Measurements from ENCODE around the gene SLC22A16. TPM values are rescaled to one million over a fixed set of nuclear protein-coding genes. Genes with fewer than 3 reads are reported as not detected.
"Not testable (repeated sequence)": the region's sequence is repeated elsewhere in the genome, so short reads cannot be mapped to it uniquely, and the experiment has no call there.

The SLC22A16 gene
- total RNA-seq, 4 donors from 2014 or later: not detected

DNA sequence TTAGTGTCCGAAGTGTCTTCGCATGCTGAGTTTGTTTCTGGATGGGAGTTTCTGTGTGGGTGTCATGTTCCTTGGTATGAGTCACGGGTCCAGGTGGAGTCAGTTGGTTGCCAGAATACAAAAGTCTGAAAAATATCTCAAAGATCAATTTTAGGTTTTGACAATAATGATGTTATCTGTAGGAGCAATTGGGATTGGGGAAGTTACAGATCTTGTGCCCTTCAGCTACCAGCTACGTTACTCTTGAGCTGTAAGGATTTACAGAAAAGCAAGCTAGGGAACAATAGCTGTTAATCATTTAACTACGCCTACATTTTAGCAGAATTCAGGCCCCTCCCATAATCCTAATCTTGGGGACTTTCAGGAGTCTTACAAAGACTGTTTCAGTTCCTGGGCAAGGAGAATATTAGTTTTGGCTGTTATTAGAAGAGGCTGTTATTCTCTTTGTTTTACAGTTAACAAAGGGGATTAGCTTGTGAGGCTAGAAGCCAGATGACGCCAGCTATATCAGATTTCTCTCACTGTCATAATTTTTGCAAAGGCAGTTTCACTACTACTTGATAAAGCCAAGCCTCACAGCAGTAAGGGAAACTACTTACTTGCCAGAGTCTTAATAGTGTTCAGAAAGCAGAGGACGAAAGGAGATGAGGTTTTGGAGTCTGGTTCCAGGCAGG is 15.4 kb upstream of the SLC22A16 start:
- Histone ChIP-seq H3K36me3 (no peaks in the 10 kb centered on the region), H3K27ac (no peak overlapping the region), H3K4me3 (no peak overlapping the region), H3K9me3 (no peaks in the 10 kb centered on the region), H3K27me3 (no peaks in the 10 kb centered on the region), H3K4me1 (no peaks in the 10 kb centered on the region)
- in situ Hi-C loops (cut with MboI; ENCODE audit: low sequenced_read_pairs in 4 of 4) (no loop called here), intact Hi-C loops (cut with DNase I; ENCODE audit: low total_unique reads) (no loop called here)
- DNase-seq (no peak), ATAC-seq (no peak)
- TF ChIP-seq, protein P1, sequence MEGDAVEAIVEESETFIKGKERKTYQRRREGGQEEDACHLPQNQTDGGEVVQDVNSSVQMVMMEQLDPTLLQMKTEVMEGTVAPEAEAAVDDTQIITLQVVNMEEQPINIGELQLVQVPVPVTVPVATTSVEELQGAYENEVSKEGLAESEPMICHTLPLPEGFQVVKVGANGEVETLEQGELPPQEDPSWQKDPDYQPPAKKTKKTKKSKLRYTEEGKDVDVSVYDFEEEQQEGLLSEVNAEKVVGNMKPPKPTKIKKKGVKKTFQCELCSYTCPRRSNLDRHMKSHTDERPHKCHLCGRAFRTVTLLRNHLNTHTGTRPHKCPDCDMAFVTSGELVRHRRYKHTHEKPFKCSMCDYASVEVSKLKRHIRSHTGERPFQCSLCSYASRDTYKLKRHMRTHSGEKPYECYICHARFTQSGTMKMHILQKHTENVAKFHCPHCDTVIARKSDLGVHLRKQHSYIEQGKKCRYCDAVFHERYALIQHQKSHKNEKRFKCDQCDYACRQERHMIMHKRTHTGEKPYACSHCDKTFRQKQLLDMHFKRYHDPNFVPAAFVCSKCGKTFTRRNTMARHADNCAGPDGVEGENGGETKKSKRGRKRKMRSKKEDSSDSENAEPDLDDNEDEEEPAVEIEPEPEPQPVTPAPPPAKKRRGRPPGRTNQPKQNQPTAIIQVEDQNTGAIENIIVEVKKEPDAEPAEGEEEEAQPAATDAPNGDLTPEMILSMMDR (IDR thresholded peaks at IDR 0.05 in 4 of 5, conservative IDR thresholded peaks at IDR 0.05 in 1 of 5): no peak
- TF ChIP-seq POLR2A (IDR thresholded peaks at IDR 0.05): no peak

DNA sequence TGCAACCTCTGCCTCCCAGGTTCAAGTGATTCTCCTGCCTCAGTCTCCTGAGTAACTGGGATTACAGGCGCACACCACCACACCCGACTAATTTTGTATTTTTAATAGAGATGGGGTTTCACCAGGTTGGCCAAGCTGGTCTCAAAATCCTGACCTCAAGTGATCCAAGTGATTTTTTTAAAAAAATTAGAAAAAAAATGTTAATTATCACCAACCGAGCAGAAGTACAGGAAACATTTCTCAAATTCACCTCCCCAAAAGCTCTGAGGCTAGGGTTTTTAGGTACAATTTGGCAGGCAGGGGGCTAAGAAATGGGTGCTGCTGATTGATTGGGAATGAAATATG is 14.9 kb upstream of the SLC22A16 start:
- no peaks in the 10 kb centered on the region for H3K36me3 ChIP-seq
- no peaks in the 10 kb centered on the region for H3K9me3 ChIP-seq
- TF ChIP-seq, protein P1 (IDR thresholded peaks at IDR 0.05 in 4 of 5, conservative IDR thresholded peaks at IDR 0.05 in 1 of 5): no peak
- no peak for TF ChIP-seq POLR2A (IDR thresholded peaks at IDR 0.05)
- no peak overlapping the region for H3K27ac ChIP-seq
- intact Hi-C loops (cut with DNase I; ENCODE audit: low total_unique reads): no loop called here
- DNase-seq (no peak), ATAC-seq (no peak)
- H3K27me3 ChIP-seq: no peaks in the 10 kb centered on the region
- in situ Hi-C loops (cut with MboI; ENCODE audit: low sequenced_read_pairs in 4 of 4): no loop called here
- H3K4me3 ChIP-seq: no peak overlapping the region
- no peaks in the 10 kb centered on the region for H3K4me1 ChIP-seq

DNA sequence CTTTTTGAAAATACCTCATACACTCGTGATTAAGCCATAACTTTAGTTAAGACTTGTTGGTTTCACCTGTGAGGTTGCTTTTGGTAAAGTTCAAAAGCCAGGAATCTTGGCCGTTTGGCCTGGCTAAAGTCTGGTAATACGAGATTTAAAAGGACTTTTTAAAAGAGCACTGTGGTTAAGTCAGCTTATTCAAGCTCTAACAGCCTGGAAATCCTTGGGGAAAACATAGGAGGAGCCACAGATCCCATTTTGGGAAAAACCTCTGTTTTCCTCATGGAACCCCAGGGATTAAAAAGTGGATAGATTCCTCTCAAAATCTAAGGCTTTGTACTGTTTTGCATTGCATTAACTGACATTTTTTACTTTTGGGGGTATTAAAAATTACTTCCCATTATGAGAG is 13.7 kb upstream of the SLC22A16 start:
- no peaks in the 10 kb centered on the region for H3K4me1 ChIP-seq
- TF ChIP-seq, protein P1 (IDR thresholded peaks at IDR 0.05 in 4 of 5, conservative IDR thresholded peaks at IDR 0.05 in 1 of 5): no peak
- TF ChIP-seq POLR2A (IDR thresholded peaks at IDR 0.05): no peak
- DNase-seq (no peak), ATAC-seq (no peak)
- no peaks in the 10 kb centered on the region for H3K36me3 ChIP-seq
- no peaks in the 10 kb centered on the region for H3K27me3 ChIP-seq
- intact Hi-C loops (cut with DNase I; ENCODE audit: low total_unique reads): no loop called here
- H3K4me3 ChIP-seq: no peak overlapping the region
- in situ Hi-C loops (cut with MboI; ENCODE audit: low sequenced_read_pairs in 4 of 4): no loop called here
- no peak overlapping the region for H3K27ac ChIP-seq
- H3K9me3 ChIP-seq: no peaks in the 10 kb centered on the region

DNA sequence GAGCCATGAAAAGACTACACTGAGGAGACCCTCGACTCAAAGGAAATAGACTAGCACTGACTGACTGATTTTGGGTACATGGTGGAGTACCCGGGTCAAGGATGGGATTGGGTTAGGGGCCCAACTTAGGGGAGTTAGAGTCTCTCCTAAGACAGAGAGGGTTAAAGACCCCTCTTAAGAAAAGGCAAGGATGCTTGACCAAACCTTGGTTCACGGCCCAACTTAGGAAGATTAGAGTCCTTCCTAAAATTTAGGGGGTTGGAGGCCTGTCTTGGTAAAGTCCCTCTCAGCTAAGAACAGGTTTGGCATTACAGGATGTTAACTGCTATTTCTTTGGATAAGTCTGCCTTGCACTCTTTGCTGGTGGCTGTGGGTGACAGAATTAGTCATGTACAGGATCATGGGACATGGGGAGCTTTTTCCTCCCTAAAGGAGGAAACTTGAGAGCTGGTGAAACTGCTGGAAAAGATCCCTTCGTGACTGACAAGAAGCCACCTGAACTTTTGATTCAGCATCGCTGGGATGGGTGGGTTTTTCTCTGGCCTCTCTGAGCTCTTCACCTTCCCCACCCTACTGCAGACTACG is 12.3 kb upstream of the SLC22A16 start:
- Histone ChIP-seq H3K36me3 (no peaks in the 10 kb centered on the region), H3K27me3 (no peaks in the 10 kb centered on the region), H3K27ac (no peak overlapping the region), H3K9me3 (no peaks in the 10 kb centered on the region), H3K4me1 (no peaks in the 10 kb centered on the region), H3K4me3 (no peak overlapping the region)
- DNase-seq: no peak
- in situ Hi-C loops (cut with MboI; ENCODE audit: low sequenced_read_pairs in 4 of 4) (no loop called here), intact Hi-C loops (cut with DNase I; ENCODE audit: low total_unique reads) (no loop called here)
- no peak for TF ChIP-seq POLR2A (IDR thresholded peaks at IDR 0.05)
- TF ChIP-seq, protein P1 (IDR thresholded peaks at IDR 0.05 in 4 of 5, conservative IDR thresholded peaks at IDR 0.05 in 1 of 5): no peak
- ATAC-seq: no peak

DNA sequence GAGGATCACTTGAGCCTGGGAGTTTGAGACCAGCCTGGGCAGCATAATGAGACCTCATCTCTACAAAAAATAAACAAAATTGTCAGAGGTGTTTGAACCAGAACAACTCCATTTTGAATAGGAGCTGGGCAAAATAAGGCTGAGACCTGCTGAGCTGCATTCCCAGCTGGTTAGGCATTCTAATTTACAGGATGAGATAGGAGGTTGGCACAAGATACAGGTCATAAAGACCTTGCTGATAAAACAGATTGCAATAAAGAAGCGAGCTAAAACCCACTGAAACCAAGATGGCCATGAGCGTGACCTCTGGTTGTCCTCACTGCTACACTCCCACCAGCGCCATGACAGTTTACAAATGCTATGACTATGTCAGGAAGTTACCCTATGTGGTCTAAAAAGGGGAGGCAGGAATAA is 11.6 kb upstream of the SLC22A16 start:
- intact Hi-C loops (cut with DNase I; ENCODE audit: low total_unique reads); DNase-seq; H3K27me3 ChIP-seq; in situ Hi-C loops (cut with MboI; ENCODE audit: low sequenced_read_pairs in 4 of 4); H3K4me3 ChIP-seq; H3K4me1 ChIP-seq; H3K36me3 ChIP-seq; H3K9me3 ChIP-seq; ATAC-seq; H3K27ac ChIP-seq: not testable (repeated sequence)

Measured in gastrocnemius medialis (tissue), 4 donors.